GM19397 (cell line): ENCODE measurements around the gene CASKIN1.

Source experiments
- ATAC-seq: cut with Tn5 transposase; IDR thresholded peaks from one replicate; pipeline ENCODE4 v1.9.1; 2021; ENCODE audit warnings: mild to moderate bottlenecking, moderate library complexity; ENCODE audit not compliant: unreplicated experiment

The CASKIN1 gene

DNA sequence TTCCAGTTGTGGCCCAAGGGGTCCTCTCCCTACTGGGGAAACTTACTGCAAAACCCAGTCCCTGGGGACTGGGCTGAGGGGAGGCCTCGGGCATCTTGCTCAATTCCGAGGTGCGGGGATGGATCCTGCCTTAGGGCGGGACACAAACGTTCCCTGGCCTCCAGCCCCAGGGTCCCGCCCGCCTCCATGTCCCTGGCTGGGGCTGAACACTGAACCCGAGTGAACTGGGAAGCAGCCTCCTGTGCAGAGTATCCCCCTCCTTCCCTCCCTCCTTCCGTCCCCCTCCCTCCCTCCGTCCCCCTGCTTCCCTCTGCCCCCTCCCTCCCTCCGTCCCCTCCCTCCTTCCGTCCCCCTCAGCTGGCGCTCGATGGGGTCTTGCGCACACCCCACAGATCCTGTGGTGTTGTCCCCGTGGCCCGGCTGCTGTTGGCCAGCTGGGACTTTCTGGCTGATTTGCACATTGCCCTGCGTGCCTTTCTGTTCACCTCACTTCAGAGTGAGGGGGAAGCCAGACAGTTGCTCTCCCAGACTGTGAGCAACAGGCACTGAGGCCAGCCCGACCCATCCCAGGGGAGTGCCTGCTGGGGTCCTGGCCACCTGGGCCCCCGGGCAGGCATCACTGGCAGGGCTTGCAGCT lies 35.4 kb downstream of the CASKIN1 start:
- ATAC-seq: no peak

DNA sequence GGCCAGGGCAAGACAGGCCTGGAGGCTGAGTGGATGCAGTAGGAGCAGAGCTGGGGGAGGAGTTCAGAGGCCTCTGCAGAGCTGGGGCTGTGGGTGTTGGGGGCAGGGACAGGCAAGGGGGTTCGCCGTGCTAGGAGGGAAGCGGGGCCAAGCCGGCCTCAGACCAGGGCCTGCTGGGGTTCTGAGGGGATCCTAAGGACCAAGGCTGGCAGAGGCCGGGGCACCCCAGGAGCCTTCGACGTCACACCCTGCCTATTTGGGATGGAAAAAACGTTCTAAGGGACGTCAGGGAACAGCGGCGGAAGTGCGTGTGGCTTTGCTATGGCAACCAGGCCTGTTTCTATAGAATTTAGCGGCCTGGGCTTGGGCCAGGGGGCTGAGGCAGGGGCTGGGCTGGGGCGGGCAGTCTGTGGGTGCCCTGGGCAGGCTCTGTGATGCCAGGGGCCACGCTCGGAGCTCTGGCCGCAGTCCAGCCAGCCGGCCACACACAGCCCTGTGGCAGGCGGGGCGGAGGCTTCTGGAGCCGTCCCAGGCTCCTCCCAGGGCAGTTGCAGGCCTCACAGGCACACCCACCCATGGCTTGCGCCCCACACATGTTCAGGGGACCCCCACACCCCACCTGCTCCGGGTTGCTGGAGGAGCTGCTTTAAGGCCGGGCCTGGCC lies 37.1 kb downstream of the CASKIN1 start:
- no peak for ATAC-seq

DNA sequence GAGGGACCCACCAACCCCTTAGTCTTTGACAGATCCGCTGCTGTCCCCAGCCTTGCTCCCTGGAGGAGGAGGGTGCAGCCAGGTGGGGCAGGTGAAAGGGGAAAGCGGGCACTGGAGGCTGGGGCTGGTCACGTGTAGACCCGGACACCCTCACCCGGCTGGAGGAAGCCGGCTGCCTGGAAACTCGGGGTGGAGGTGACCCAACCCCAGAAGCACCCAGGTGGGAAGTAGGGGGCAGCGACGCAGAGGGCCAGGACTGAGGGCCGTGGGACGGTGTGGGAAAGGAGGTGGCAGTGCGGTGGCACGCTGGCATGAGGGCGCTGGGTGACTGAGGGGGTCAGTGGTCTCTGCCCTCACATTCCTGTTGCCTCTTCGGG lies 38.2 kb downstream of the CASKIN1 start:
- ATAC-seq: no peak

DNA sequence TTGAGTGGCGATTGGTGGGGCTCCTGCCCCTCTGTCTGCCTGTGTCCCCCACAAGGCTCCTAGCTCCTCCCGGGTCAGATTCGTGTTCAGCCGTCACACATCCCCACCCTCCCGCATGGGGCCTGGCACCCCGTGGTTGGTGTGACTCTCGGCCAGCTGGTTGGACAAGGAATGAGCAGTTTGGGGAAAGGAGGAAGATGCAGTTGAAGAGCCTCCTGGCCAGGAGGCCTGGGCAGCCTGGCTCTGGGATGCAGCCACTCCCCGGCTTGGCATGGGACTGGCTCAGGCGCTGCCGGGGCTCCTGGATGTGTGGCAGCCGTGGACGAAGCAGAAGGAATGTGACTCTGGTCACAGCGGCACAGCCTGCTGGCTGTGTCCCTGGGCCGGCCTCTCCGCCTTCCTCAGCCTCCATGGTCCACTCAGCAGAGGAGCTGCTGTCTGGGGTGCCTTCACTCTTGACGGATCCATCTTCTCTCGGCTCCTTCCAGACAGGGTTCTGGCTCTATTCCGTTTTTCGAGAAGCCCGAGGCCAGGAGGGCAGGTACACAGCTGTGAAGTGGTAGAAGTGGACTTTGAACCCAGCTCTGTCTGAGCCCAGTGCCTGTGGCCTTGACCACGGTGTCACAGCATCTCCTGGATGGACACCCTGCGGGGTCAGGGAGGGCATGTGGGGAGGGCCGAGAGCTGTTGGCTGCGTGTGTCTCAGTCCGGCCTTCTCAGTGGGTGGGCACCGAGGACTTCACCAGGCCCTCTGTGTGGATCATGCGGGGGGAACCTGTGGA lies 38.7 kb downstream of the CASKIN1 start:
- ATAC-seq: no peak

DNA sequence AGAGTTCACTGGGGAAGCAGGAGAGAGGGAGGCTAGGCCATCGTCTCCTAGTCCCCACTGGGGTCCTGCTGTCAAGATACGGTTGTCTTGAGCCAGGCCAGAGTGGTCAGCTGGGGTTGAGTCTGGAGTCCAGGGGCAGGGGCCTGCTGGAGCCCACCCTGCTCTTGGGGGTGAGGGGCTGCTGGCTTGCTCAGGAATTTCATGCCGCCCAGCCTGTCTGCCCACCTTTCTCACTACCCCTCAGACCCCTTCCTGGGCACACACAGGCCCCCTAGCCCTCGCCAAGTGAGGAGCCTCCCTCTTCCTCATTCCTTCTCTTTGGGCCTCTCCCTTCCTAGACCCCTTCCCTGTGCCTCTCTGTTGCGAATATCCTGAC lies 39.6 kb downstream of the CASKIN1 start:
- ATAC-seq: no peak

DNA sequence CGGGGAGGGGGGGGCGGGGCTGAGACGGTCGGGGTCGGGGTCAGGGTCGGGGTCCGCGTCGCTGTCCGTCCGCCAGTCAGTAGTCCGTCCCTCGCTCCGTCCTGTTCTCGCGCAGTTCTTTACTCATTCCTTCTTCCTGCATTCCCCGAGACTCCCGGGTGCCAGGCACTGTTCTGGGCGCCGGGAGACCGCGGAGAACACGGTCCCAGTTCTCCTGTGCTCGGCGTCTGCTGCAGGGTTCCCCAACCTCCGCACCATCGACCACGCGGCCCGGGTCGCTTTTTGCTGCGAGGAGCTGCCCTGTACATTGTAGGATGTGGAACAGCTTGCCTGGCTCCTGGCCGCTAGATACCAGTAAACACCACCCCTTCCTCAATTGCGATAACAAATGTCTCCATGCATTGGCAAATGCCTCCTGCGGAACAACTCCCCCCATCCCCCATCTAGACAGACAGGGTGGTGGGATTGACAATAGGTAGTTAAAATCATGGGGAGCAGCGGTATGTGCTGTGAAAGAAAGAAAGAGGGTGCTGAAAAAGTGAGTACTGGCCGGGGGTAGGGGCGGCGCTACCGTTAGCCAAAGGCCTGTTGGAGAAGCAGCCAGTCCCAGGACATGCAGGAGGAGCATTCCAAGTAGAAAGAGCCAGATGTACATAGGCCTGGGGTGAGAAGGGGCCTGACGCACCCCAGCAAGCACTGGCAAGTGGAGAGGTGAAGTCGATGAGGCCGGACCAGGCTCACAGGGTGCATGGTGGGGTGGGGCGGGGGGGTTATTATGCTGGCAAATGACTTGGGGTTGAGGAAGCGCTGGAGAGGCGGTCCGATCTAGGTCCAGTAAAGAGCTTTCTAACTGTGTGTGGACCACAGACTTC lies 40.2 kb downstream of the CASKIN1 start:
- ATAC-seq: no peak

DNA sequence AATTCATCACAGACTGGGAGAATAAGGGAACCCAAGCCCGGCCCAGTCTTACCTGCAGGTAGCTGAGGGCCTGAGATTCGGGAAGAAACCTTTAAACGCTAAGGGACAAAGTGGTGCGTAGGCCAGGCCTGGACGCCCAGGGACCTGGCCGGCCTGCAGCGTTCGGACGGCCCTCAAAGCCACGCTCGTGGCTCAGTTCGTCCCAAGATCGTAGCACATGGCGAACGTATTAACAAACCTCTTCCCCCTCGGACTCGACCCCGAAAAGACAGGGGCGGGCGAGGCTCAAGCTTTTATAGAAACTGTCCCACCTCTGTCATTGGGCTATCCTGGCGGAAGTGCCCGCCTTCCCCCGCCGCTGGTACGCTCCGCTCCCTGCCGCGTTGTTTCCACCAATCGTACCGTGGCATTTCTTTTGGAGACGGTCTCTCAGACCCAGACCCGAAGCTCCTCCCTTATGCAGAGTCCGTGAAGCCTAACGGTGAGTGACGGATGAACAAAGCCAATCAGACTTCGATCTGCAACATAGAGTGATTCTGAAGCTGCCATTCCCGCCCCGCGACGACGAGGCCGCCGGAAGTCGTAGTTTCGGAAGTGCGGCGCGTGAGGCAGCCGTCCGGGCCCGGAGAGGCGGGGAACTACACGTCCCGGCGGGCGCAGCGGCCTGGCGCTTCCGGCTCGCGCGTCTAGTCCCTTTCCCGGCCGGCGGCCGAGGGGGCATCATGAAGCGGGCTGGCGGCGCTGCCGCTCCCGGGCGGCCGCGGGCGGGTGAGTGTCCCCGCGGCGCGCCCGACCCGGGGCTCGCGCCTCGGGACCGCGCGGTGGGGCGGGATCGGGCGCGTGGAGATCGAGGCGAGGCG lies 41.1 kb downstream of the CASKIN1 start, which contains the start of gene TRAF7:
Gene TRAF7, plus strand, starts transcription at position 692 of the 860 bp plus-strand sequence. CDS start 8,139 bp downstream, outside the sequence.
- ATAC-seq: peak; percentile 76

DNA sequence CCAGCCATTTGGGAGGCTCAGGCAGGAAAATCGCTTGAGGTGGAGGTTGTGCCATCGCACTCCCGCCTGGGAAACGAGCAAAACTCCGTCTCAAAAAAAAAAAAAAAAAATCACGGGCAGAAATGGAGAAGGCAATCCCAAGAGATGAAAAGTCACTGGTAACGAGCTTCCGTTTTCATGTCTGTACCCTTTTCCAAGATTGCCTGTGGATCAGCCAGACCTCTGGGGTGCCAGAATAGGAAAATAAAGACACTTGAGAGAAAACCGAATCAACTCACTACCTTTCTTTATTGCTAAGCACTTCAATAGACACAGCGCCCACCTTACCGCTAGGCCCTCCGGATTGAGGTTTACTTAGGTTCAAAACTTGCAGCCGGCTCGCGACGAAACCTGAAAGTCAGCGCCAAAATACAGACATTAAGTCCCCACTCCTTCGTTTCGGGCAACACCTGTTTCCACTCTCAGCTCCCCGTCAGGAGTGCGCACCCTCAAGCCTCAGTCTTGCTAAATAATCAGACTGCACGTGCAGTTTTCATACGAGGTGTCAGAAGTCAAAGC lies 41.8 kb downstream of the CASKIN1 start:
- ATAC-seq: no peak

DNA sequence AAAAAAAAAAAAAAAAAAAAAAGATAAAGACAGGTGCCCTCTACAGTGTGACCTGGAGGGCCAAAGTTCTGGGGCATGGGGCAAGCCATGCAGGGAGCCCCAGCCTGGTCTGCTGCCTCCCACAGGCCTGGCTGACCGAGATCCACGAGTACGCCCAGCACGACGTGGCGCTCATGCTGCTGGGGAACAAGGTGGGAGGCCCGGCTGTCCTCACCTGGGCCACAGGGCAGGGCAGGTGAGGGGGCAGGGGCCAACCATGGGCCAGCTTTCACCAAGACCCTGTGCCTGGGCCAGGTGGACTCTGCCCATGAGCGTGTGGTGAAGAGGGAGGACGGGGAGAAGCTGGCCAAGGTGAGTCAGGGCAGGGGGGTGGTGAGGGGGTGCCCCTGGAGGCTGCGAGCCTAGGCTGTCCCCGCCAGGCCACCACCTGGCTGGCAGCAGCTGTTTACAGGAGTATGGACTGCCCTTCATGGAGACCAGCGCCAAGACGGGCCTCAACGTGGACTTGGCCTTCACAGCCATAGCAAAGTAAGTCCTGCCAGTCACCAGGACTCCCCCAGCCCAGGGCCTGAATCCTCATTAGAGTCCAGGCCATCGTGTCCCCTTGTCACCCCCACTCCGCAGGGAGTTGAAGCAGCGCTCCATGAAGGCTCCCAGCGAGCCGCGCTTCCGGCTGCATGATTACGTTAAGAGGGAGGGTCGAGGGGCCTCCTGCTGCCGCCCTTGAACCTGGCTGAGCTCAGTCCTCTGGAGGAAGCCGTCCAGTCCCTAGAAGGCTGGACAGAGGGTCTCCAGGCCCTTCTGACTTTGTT lies 43.5 kb downstream of the CASKIN1 start:
- no peak for ATAC-seq

DNA sequence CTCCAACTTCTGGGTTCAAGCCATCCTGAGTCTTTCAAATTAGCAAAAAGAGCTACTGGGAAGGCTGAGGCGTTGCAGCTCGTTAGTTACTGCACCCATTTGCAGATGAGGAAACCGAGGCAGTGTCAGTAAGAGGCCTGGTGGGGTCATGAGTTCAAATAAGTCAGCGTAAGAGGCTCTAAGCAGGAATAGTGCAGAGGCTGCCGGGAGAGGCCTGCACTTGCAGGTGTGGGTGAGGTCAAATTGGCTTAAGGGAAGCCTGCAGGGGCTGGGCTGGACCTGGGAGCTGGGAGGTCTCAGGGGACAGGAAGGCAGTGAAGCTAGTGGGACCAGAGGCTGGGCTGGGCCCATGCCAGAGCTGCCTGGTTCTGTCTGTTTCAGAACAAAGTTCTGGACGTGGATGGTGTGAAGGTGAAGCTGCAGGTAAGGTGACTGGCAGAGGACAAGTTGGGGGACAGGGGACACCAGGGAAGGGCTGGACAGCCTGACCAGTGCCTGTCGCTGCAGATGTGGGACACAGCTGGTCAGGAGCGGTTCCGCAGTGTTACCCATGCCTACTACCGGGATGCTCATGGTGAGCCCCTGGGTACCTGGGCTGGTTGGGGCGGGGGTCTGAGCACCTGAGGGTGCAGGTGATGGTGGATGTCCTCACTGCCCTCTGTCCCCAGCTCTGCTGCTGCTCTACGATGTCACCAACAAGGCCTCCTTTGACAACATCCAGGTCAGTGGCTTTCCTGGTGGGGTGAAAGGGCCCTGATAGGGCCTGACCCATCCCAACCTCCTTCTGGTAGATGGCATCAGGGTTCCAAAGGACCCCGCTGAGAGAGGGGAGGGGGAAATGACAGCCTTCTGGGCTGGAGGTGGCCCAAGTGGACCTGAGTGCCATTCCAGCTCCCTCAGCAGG lies 45.0 kb downstream of the CASKIN1 start:
- no peak for ATAC-seq

DNA sequence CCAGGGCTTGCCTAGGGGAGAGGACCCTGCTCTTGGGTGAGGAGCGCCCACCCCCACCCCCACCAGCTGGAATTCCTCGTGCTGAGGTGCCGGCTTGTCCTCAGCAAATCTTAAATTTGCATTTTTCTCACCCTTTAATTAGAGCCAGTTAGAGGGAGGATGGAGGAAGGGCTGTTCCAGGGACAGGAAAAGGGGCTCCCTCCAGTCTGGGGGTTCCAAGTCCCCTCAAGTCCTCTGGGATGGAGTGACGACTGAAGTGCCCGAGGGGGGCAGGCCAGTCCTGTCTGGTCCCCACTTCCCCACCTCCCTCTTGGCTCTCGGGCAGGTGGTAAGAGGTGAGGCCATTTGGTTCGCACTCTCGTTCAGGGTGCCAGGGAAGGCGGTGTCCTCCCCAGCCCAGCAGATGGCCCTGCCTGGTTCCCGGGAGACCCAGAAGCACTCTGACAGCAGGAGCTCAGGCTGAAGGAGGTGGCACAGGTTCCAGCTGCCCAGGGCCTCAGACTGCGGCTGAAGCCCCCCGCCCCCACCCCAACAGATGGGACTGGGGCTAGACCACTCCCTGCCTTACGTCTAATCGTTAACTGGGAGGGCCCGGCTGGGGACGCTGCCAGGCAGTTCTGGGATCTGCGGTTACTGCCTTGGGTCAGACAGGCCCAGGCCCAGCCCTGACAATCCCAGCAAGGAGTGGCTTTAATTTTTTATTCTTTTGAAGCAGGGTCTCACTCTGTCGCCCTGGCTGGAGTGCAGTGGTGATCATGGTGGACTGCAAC lies 45.8 kb downstream of the CASKIN1 start:
- ATAC-seq: no peak

DNA sequence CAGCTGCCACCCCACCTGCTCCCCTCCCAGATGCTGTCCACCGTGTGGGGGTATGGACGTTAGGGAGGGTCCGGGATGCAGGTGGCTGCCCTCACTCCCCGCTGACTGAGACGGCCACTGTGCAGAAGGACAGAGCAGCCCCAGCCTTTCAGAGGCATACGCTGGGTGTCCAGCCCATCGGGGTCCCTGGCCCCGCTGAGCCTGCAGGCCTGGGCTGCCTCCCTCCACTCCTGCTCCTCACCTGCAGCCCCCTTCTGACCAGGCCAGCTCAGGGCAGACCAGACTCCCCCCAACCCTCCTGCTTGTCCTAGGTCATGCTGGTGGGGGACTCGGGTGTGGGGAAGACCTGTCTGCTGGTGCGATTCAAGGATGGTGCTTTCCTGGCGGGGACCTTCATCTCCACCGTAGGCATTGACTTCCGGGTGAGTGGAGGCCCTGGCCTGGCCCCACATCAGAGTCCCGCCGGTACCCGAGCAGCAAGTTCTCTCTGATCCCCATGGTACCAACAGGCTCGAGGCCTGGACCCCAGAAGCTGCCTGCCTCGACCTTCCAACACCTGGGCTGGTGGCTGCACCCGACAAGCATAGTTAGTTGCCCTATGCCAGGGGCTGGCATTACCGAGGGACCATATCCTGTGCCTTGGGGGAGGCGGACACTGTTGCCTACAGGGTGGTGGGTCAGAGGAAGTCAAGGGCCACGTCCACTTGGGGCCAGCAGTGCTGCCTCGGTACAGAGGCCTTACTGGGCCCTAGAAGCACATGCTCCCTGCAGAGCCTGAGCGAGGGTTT lies 46.6 kb downstream of the CASKIN1 start:
- ATAC-seq: no peak

DNA sequence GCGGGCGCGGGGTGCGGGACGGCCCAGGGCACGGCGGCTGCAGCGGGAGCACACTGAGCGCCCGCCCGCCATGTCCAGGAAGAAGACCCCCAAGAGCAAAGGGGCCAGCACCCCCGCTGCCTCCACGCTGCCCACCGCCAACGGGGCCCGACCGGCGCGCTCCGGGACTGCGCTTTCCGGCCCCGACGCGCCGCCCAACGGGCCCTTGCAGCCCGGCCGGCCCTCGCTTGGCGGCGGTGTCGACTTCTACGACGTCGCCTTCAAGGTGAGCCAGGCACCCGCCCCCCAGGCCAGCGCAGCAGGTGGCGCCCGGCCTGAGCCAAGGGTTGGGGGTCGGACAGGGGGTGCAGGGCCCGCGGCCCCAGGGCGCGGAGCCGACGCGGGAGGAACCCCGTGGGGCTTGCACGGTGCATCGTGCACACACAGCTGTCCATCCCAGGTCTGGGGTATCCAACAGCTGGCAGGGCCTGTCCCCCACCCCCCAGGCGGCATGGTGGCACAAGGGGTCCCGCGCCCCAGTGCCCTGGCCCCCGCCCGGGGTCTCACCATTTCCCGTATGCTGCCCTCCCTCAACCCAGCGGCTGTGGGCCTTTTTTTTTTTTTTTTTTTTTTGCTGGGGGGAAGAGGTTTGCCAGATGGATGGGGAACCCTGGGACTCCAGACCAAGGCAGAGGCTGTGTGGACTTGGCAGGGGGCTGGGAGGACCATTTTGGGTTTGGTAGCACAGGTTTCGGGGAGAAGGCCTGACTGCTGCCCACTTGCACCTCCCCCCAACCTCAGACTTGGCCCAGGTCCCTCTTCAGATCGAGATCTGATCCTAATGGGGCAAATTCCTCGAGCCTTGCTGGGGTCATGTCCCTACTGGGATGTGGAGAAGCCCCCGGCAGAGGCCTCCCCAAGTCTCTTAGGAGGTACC lies 47.4 kb downstream of the CASKIN1 start:
- ATAC-seq: no peak

DNA sequence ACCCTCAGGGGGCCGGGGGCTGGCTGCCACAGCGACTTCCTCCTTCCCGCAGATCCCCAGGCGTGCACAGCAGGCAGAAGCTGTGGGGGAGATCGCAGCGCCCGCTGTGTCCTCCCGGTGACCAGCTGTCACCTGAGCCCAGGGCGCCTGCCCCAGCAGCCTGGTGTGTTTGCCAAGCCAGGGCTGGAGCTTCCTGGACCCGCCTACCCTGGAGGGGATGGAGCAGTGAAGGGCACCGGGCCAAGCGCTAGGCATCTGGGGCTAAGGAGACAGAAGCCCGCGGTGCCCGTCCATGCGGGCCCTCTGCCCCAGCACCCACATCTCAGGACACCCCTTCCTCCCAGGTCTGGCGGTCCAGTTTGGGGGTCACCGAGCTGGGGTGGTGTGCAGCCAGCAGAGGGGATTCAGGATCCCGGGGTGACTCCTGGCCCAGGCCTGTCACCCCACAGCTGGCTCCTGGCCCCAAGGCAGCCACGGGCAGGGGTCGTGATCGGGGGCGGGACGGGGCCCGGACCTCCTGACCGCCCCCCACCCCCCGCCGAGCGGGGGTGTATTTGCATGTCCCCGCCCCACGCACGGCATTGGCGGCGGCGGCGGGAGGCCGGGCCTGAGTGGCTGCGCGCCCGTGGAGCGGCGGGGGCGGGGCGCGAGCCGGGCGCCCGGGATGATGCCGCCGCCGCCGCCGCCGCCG lies 48.3 kb downstream of the CASKIN1 start, which contains the start of gene RAB26:
Gene RAB26, plus strand, starts transcription at position 645 of the 691 bp plus-strand sequence. CDS start 159 bp downstream, outside the sequence.
- ATAC-seq: no peak

DNA sequence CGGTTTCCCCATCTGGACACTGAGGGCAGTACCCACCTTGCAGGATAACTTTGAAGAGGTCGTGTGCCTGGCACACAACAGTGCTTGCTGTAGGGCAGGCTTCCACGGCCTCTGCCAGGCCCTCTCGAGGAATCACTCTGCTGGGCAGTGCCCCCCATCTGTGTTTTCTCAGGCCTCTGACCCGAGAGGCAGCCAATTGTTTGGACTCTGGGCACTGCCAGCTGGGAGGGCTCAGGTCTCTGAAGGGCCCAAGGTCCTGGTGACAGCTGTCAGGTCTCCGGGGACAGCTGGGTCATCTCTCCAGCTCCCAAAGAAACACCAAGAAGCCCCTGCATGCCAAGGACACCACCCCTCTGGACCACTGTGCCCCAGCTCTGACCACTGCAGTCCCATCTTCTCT lies 49.0 kb downstream of the CASKIN1 start:
- ATAC-seq: no peak
